Measurements from ENCODE around the gene KCNJ14. TPM values are rescaled to one million over a fixed set of nuclear protein-coding genes. Genes with fewer than 3 reads are reported as not detected.

The KCNJ14 gene
- total RNA-seq, 1 experiment from 2014 or later, result 3.6 TPM

DNA sequence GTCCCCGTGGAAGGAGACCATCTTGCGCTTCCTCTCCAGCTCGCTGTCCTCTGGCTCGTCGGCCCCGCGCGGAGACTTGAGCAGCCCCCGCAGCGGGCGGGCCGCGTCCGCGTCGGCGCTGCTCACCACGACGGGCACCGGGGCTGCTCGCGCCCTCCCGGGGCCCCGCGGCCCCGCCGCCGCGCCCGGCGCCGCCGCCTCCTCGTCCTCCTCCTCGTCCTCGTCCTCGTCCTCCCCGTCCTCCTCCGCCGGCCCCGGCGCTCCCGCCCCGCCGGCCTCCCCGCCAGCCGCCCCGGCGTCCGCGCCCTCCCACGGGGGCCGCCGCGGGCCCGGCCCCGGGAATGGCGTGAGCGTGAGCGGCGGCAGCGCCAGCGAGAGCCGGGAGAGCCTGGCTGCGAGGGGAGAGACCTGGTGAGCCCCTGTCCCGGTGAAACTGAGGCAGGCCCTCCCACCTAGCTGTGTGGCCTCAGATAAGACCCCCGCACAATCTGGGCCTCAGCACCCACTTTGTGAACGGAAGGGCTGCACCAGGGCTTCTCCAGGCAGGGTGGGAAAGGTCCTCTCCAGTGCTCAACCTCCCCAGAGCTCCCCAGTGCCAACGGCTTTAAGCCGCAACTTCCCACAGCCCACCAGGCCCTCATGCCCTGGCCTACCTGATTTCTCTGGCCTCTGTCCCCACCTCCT, 38.5 kb downstream of the KCNJ14 start:
- ChIA-PET POLR2A (interaction anchor here (0.6 to 1.7 kb wide), 18 partner anchors 8 to 360 kb away, joined by 3 to 22 read pairs (median 5); partner anchors contain the start of genes KDELR1, RPL18, SPHK2 and SYNGR4), CTCF (interaction anchor here (0.6 to 1.9 kb wide), 18 partner anchors 8 to 172 kb away, joined by 3 to 47 read pairs (median 6); partner anchors contain the start of gene KDELR1)
- H3K36me3 ChIP-seq (ENCODE audit: control insufficient read depth, insufficient read depth, low read length), result no peaks in the 10 kb centered on the region; the same call in 1 of the 2 replicates
- H3K9me3 Mint-ChIP-seq (ENCODE audit: unreplicated experiment), result no peaks in the 10 kb centered on the region
- no peaks in the 10 kb centered on the region for H3K27me3 Mint-ChIP-seq (ENCODE audit: insufficient read depth, unreplicated experiment)
- no peak for DNase-seq
- peaks cover 33% of the 10 kb centered on the region for H3K4me1 Mint-ChIP-seq (ENCODE audit: low read depth, unreplicated experiment)
- TF ChIP-seq, protein P1, sequence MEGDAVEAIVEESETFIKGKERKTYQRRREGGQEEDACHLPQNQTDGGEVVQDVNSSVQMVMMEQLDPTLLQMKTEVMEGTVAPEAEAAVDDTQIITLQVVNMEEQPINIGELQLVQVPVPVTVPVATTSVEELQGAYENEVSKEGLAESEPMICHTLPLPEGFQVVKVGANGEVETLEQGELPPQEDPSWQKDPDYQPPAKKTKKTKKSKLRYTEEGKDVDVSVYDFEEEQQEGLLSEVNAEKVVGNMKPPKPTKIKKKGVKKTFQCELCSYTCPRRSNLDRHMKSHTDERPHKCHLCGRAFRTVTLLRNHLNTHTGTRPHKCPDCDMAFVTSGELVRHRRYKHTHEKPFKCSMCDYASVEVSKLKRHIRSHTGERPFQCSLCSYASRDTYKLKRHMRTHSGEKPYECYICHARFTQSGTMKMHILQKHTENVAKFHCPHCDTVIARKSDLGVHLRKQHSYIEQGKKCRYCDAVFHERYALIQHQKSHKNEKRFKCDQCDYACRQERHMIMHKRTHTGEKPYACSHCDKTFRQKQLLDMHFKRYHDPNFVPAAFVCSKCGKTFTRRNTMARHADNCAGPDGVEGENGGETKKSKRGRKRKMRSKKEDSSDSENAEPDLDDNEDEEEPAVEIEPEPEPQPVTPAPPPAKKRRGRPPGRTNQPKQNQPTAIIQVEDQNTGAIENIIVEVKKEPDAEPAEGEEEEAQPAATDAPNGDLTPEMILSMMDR (IDR thresholded peaks at IDR 0.05; ENCODE audit: insufficient read depth in 1 of 2, low read depth in 1 of 2, low read length in 1 of 2, severe bottlenecking in 1 of 2, unreplicated experiment in 1 of 2), result no peak
- intact Hi-C loops (cut with micrococcal nuclease; ENCODE audit: unreplicated experiment), result loop anchor here (1.0 to 2.0 kb wide), 4 partner anchors 8 to 90 kb away; partner anchors contain the start of genes CYTH2 and GRWD1
- H3K4me1 ChIP-seq, result peaks cover 15% of the 10 kb centered on the region
- BruUV-seq (replicated peaks), result no TSS peak
- H3K36me3 Mint-ChIP-seq (ENCODE audit: insufficient read depth, unreplicated experiment), result peaks cover 58% of the 10 kb centered on the region
- H3K27ac Mint-ChIP-seq (ENCODE audit: unreplicated experiment), result peak overlapping the region; percentile 81
- peak overlapping the region; percentile 77 for H3K4me3 ChIP-seq (ENCODE audit: low read depth, low read length)
- no peaks in the 10 kb centered on the region for H3K27me3 ChIP-seq (replicated peaks; ENCODE audit: control insufficient read depth, insufficient read depth, low read length)
- H3K9me3 ChIP-seq, result no peaks in the 10 kb centered on the region
- peak overlapping the region; percentile 64 for H3K4me3 Mint-ChIP-seq (ENCODE audit: unreplicated experiment)

DNA sequence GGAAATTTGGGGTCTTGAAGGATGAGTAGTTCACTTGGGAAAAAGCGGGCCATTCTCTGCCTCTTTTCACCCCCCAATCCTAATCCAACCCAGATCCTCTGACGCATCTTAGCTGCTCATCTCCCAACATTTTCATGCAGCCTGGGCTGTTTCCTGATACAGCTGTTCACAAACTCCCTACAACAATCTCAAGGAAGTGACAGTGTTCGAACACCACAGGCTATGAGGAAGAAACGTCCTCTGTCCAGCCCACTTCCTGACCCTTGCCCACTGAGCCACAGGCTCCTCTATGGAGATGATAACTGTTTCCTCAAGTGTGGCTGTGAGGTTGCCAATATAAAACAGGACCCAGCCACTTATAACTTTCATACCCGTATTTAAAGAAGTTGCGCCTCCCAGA, 40.0 kb downstream of the KCNJ14 start:
- no peaks in the 10 kb centered on the region for H3K27me3 Mint-ChIP-seq (ENCODE audit: insufficient read depth, unreplicated experiment)
- peak overlapping the region; percentile 64 for H3K4me3 Mint-ChIP-seq (ENCODE audit: unreplicated experiment)
- BruUV-seq (replicated peaks), result TSS peak; percentile 52
- H3K36me3 Mint-ChIP-seq (ENCODE audit: insufficient read depth, unreplicated experiment), result peaks cover 58% of the 10 kb centered on the region
- no peak for DNase-seq
- CTCF ChIA-PET, result no interaction called here
- Histone ChIP-seq H3K27me3 (replicated peaks; ENCODE audit: control insufficient read depth, insufficient read depth, low read length) (no peaks in the 10 kb centered on the region), H3K9me3 (no peaks in the 10 kb centered on the region), H3K4me1 (peaks cover 20% of the 10 kb centered on the region), H3K4me3 (ENCODE audit: low read depth, low read length) (no peak overlapping the region), H3K36me3 (ENCODE audit: control insufficient read depth, insufficient read depth, low read length) (no peaks in the 10 kb centered on the region; the same call in 1 of the 2 replicates)
- intact Hi-C loops (cut with micrococcal nuclease; ENCODE audit: unreplicated experiment), result no loop called here
- H3K27ac Mint-ChIP-seq (ENCODE audit: unreplicated experiment), result peak overlapping the region; percentile 81
- no peaks in the 10 kb centered on the region for H3K9me3 Mint-ChIP-seq (ENCODE audit: unreplicated experiment)
- H3K4me1 Mint-ChIP-seq (ENCODE audit: low read depth, unreplicated experiment), result peaks cover 42% of the 10 kb centered on the region
- TF ChIP-seq, protein P1 (IDR thresholded peaks at IDR 0.05; ENCODE audit: insufficient read depth in 1 of 2, low read depth in 1 of 2, low read length in 1 of 2, severe bottlenecking in 1 of 2, unreplicated experiment in 1 of 2), result no peak
- POLR2A ChIA-PET, result no interaction called here

DNA sequence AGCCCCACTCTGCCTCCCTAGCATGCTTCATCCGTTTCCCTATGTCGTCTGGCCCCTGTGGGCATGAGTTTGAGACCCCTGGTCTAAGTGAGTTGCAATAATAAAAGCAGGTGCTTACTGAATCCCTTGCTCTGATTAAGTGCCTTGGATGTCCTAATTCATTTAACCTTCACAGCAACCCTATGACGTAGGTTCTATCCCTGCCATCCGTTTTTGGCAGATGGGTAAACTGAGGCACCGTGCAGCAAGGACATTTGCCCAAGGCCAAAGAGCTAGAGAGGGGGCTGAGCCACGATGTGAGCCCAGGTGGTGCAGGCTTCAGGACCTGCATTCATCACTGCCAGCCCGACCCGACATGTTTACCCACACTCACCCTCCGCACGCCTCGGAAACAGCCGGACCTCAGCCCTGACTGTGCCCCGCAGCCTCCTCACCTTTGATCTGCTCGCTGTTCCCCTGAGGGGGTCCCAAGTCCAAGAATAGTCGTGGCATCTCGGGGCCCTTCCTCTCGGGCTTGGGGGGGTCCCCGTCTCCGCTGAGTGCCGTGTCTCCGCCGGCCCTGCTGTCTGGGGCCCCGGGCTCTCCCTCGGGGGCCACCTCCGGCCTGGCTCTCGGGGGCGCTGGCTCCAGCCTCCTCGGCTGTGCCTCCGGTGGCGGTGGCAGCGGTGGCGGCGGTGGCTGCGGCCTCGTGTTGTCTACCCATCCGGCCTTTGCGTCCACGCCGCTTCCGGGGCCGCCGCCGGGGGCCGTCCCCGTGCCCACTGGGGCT, 41.8 kb downstream of the KCNJ14 start:
- Histone ChIP-seq H3K36me3 (ENCODE audit: control insufficient read depth, insufficient read depth, low read length) (no peaks in the 10 kb centered on the region; the same call in 1 of the 2 replicates), H3K27me3 (replicated peaks; ENCODE audit: control insufficient read depth, insufficient read depth, low read length) (no peaks in the 10 kb centered on the region), H3K4me1 (peaks cover 24% of the 10 kb centered on the region), H3K4me3 (ENCODE audit: low read depth, low read length) (no peak overlapping the region), H3K9me3 (no peaks in the 10 kb centered on the region)
- H3K9me3 Mint-ChIP-seq (ENCODE audit: unreplicated experiment), result no peaks in the 10 kb centered on the region
- H3K36me3 Mint-ChIP-seq (ENCODE audit: insufficient read depth, unreplicated experiment), result peaks cover 51% of the 10 kb centered on the region
- no peak overlapping the region for H3K27ac Mint-ChIP-seq (ENCODE audit: unreplicated experiment)
- intact Hi-C loops (cut with micrococcal nuclease; ENCODE audit: unreplicated experiment), result no loop called here
- CTCF ChIA-PET, result no interaction called here
- no peaks in the 10 kb centered on the region for H3K27me3 Mint-ChIP-seq (ENCODE audit: insufficient read depth, unreplicated experiment)
- H3K4me1 Mint-ChIP-seq (ENCODE audit: low read depth, unreplicated experiment), result peaks cover 35% of the 10 kb centered on the region
- BruUV-seq (replicated peaks), result no TSS peak
- POLR2A ChIA-PET, result no interaction called here
- TF ChIP-seq, protein P1 (IDR thresholded peaks at IDR 0.05; ENCODE audit: insufficient read depth in 1 of 2, low read depth in 1 of 2, low read length in 1 of 2, severe bottlenecking in 1 of 2, unreplicated experiment in 1 of 2), result no peak
- H3K4me3 Mint-ChIP-seq (ENCODE audit: unreplicated experiment), result no peak overlapping the region
- DNase-seq, result no peak
